Activated CD8-positive, alpha-beta memory T cell treated with anti-CD3 and anti-CD28 coated beads for 48 hours (primary cell): ENCODE results near the gene GOLGA8R.
"Not testable (repeated sequence)": the region's sequence is repeated elsewhere in the genome, so short reads cannot be mapped to it uniquely, and the experiment has no call there.

ENCODE experiments used
- DNase-seq, 3 experiments: peaks; one replicate each; pipeline ENCODE4 v3.0.0-alpha.2; 2020; ENCODE audit warnings: low read depth in 2 of 3, low spot score in 2 of 3

The GOLGA8R gene

GRCh38 chr15:30414160-30414559, at the start of gene GOLGA8R:
TSS of gene GOLGA8R (minus strand) at chr15:30414260. CDS start at chr15:30414162, 98 bp downstream.
- DNase-seq: not testable (repeated sequence)

GRCh38 chr15:30463849-30464248, 49.8 kb upstream of the GOLGA8R start:
- not testable (repeated sequence) for DNase-seq

- DNase-seq: not testable (repeated sequence)
These were observed 48.1 kb upstream of the GOLGA8R start for GRCh38 chr15:30462176-30462575.

GRCh38 chr15:30452702-30453101, 38.6 kb upstream of the GOLGA8R start:
- not testable (repeated sequence) for DNase-seq

GRCh38 chr15:30438348-30438747, 24.3 kb upstream of the GOLGA8R start:
- not testable (repeated sequence) for DNase-seq

GRCh38 chr15:30435878-30436277, 21.8 kb upstream of the GOLGA8R start:
- DNase-seq: not testable (repeated sequence)

GRCh38 chr15:30420723-30421122, 6.7 kb upstream of the GOLGA8R start:
- not testable (repeated sequence) for DNase-seq

GRCh38 chr15:30407636-30408035, 6.4 kb downstream of the GOLGA8R start:
- not testable (repeated sequence) for DNase-seq

GRCh38 chr15:30398988-30399387, 15.1 kb downstream of the GOLGA8R start:
- peak in 1 of 3 experiments; percentile 32 for DNase-seq

GRCh38 chr15:30393664-30393991, 20.4 kb downstream of the GOLGA8R start:
- not testable (repeated sequence) for DNase-seq

GRCh38 chr15:30392766-30393663, 21.0 kb downstream of the GOLGA8R start, which contains the start of gene CHRFAM7A:
TSS of gene CHRFAM7A (minus strand) at chr15:30393540. CDS start at chr15:30383351, 10,189 bp downstream.
- DNase-seq: not testable (repeated sequence)

- DNase-seq: not testable (repeated sequence)
These were observed 27.7 kb downstream of the GOLGA8R start for GRCh38 chr15:30386318-30386887.

- DNase-seq: not testable (repeated sequence)
These were observed 37.0 kb downstream of the GOLGA8R start for GRCh38 chr15:30377082-30377413.

GRCh38 chr15:30376375-30377081, 37.5 kb downstream of the GOLGA8R start:
- DNase-seq: not testable (repeated sequence)

GRCh38 chr15:30375872-30376271, 38.2 kb downstream of the GOLGA8R start:
- DNase-seq: not testable (repeated sequence)

- not testable (repeated sequence) for DNase-seq
These were observed 39.2 kb downstream of the GOLGA8R start for GRCh38 chr15:30374862-30375261.

GRCh38 chr15:30368271-30368670, 45.8 kb downstream of the GOLGA8R start:
- not testable (repeated sequence) for DNase-seq

GRCh38 chr15:30367246-30367645, 46.8 kb downstream of the GOLGA8R start:
- DNase-seq: not testable (repeated sequence)

GRCh38 chr15:30361404-30361803, 52.7 kb downstream of the GOLGA8R start:
- not testable (repeated sequence) for DNase-seq

- not testable (repeated sequence) for DNase-seq
These were observed 53.1 kb downstream of the GOLGA8R start for GRCh38 chr15:30360990-30361389.

GRCh38 chr15:30355043-30355442, 59.0 kb downstream of the GOLGA8R start:
- DNase-seq: not testable (repeated sequence)
